ENCODE results near the gene MLN.

Gene MLN

DNA sequence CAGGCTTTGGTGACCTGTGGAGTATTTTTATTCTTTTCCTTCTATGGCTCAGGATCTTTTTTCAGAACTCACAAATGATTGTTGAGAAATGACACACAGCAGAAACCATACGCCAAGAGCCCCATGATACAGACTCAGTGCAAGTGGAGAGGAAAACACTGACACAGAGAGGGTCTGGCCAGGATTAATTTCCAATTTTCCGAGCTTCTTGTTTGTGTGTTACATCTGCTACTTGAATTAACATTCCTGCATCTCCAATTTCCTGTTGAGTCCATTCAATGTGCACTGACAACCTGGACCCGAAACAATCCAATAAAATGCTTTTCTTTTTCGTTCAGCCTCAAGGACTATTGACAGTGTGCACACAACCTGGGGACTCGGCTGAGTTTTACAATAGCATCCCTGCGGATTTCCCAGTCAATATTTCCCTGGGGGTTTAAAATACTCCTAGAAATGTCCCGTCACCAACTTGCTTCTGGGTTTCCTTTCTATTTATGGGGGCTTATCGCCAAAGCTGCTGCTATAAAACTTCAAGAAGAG is 4.9 kb upstream of the MLN start:
- H3K79me2 ChIP-seq (ENCODE audit: low read length) = no peaks in the 10 kb centered on the region
- H3K9ac ChIP-seq (ENCODE audit: low read length) = no peak overlapping the region
- H2AFZ ChIP-seq (ENCODE audit: low read length) = no peak overlapping the region
- no peaks in the 10 kb centered on the region for H3K9me3 ChIP-seq (replicated peaks; ENCODE audit: insufficient read depth, low read length)
- peaks cover 81% of the 10 kb centered on the region for H3K27me3 ChIP-seq (replicated peaks; ENCODE audit: insufficient read depth, low read length)
- no peaks in the 10 kb centered on the region for H3K36me3 ChIP-seq (replicated peaks; ENCODE audit: insufficient read depth, low read length)
- no peak overlapping the region for H3K27ac ChIP-seq (ENCODE audit: low read length)
- peaks cover 10% of the 10 kb centered on the region for H3K4me1 ChIP-seq (ENCODE audit: low read length)
- no peaks in the 10 kb centered on the region for H3F3A ChIP-seq (ENCODE audit: insufficient read depth, low read length)
- DNase-seq = no peak
- H3K4me2 ChIP-seq (ENCODE audit: low read depth, low read length) = no peak overlapping the region
- no peak overlapping the region for H3K4me3 ChIP-seq (ENCODE audit: low read length)
- no peaks in the 10 kb centered on the region for H3K9me2 ChIP-seq (replicated peaks; ENCODE audit: insufficient read depth, low read length)
- no peaks in the 10 kb centered on the region for H4K20me1 ChIP-seq (ENCODE audit: insufficient read depth, low read length)
- no peak for TF ChIP-seq EZH2phosphoT487 (IDR thresholded peaks at IDR 0.05; ENCODE audit: low read length)
- no peak for TF ChIP-seq EZH2 (optimal IDR thresholded peaks at IDR 0.05; ENCODE audit: low read depth, low read length)
- TF ChIP-seq CTCF (IDR thresholded peaks at IDR 0.05; ENCODE audit: low read length) = no peak

- Histone ChIP-seq H3K27me3 (replicated peaks; ENCODE audit: insufficient read depth, low read length) (peaks cover 84% of the 10 kb centered on the region), H3K27ac (ENCODE audit: low read length) (no peak overlapping the region), H4K20me1 (ENCODE audit: insufficient read depth, low read length) (no peaks in the 10 kb centered on the region), H3K9me2 (replicated peaks; ENCODE audit: insufficient read depth, low read length) (no peaks in the 10 kb centered on the region), H2AFZ (ENCODE audit: low read length) (no peak overlapping the region), H3K4me1 (ENCODE audit: low read length) (peaks cover 10% of the 10 kb centered on the region), H3K79me2 (ENCODE audit: low read length) (no peaks in the 10 kb centered on the region), H3F3A (ENCODE audit: insufficient read depth, low read length) (no peaks in the 10 kb centered on the region), H3K9me3 (replicated peaks; ENCODE audit: insufficient read depth, low read length) (no peaks in the 10 kb centered on the region), H3K4me2 (ENCODE audit: low read depth, low read length) (peak overlapping the region; percentile 3; the same call in 1 of the 2 replicates), H3K4me3 (ENCODE audit: low read length) (no peak overlapping the region), H3K9ac (ENCODE audit: low read length) (no peak overlapping the region), H3K36me3 (replicated peaks; ENCODE audit: insufficient read depth, low read length) (no peaks in the 10 kb centered on the region)
- no peak for TF ChIP-seq CTCF (IDR thresholded peaks at IDR 0.05; ENCODE audit: low read length)
- no peak for TF ChIP-seq EZH2 (optimal IDR thresholded peaks at IDR 0.05; ENCODE audit: low read depth, low read length)
- TF ChIP-seq EZH2phosphoT487 (IDR thresholded peaks at IDR 0.05; ENCODE audit: low read length) = no peak
- no peak for DNase-seq
Measured at GRCh38 chr6:33807606-33808005, 3.8 kb upstream of the MLN start.

DNA sequence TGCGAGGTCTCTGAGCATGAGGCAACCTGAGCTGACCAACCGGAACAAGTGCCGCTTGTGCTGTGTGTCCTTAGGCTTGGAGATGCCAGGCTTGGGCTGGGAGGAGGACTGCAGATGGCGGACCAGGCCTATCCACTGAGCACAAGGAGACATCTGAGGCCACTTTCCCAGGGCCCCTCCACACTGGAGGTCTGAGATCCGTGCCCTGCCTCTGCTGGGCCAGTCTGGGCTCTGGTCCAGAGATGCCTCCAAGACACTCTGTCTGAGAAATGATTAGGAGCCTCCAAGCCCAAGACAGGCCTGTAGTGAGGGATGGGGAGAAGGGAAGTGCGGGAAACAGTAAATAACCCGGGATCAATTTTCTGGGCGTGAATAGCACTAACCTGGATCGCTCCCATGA is 3.0 kb upstream of the MLN start:
- no peak for DNase-seq
- Histone ChIP-seq H3K9me2 (replicated peaks; ENCODE audit: insufficient read depth, low read length) (no peaks in the 10 kb centered on the region), H3F3A (ENCODE audit: insufficient read depth, low read length) (no peaks in the 10 kb centered on the region), H4K20me1 (ENCODE audit: insufficient read depth, low read length) (no peaks in the 10 kb centered on the region), H3K27me3 (replicated peaks; ENCODE audit: insufficient read depth, low read length) (peaks cover 84% of the 10 kb centered on the region), H3K36me3 (replicated peaks; ENCODE audit: insufficient read depth, low read length) (no peaks in the 10 kb centered on the region), H3K27ac (ENCODE audit: low read length) (no peak overlapping the region), H3K9ac (ENCODE audit: low read length) (no peak overlapping the region), H3K9me3 (replicated peaks; ENCODE audit: insufficient read depth, low read length) (no peaks in the 10 kb centered on the region), H3K4me3 (ENCODE audit: low read length) (no peak overlapping the region), H2AFZ (ENCODE audit: low read length) (no peak overlapping the region), H3K4me1 (ENCODE audit: low read length) (peaks cover 10% of the 10 kb centered on the region), H3K79me2 (ENCODE audit: low read length) (no peaks in the 10 kb centered on the region), H3K4me2 (ENCODE audit: low read depth, low read length) (no peak overlapping the region)
- no peak for TF ChIP-seq CTCF (IDR thresholded peaks at IDR 0.05; ENCODE audit: low read length)
- TF ChIP-seq EZH2phosphoT487 (IDR thresholded peaks at IDR 0.05; ENCODE audit: low read length) = no peak
- TF ChIP-seq EZH2 (optimal IDR thresholded peaks at IDR 0.05; ENCODE audit: low read depth, low read length) = no peak
